SU-DHL-6 (cell line): ENCODE results near the gene SAMD10.

Source experiments
- H2AFZ ChIP-seq: fragments of 200-600 bp; sonication (generic); 2 replicates; pipeline ENCODE4 v1.6.1; 2014; ENCODE audit warnings: low read depth, mild to moderate bottlenecking, moderate library complexity, mixed read lengths, antibody characterized with exemption, low read length; ENCODE audit not compliant: severe bottlenecking
- H3F3A ChIP-seq: fragments of 200-600 bp; shearing (Covaris generic); 2 replicates; pipeline ENCODE4 v1.6.0; 2016; ENCODE audit warnings: antibody characterized with exemption, mild to moderate bottlenecking; ENCODE audit not compliant: insufficient read depth
- H3K27ac ChIP-seq: fragments of 200-600 bp; sonication (generic); 2 replicates; pipeline ENCODE4 v1.5.1; 2016; ENCODE audit warnings: low read depth, mild to moderate bottlenecking, low read length, moderate library complexity, mixed read lengths
- H3K27me3 ChIP-seq: fragments of 200-600 bp; sonication (generic), shearing (Covaris generic); 2 replicates; pipeline ENCODE4 v1.6.0; 2014; ENCODE audit warnings: mild to moderate bottlenecking, low read length
- H3K36me3 ChIP-seq: fragments of 200-600 bp; sonication (generic); 2 replicates; pipeline ENCODE4 v1.6.1; 2014; ENCODE audit warnings: mild to moderate bottlenecking, low read length, mixed read lengths
- H3K4me2 ChIP-seq: fragments of 300-600, 200-600 bp; shearing (Covaris generic), sonication (generic); 2 replicates; pipeline ENCODE4 v1.6.0; 2014; ENCODE audit warnings: low read length, low read depth, mild to moderate bottlenecking; ENCODE audit not compliant: poor library complexity, severe bottlenecking
- H3K4me3 ChIP-seq: fragments of 200-600 bp; sonication (generic); 2 replicates; pipeline ENCODE4 v1.5.1; 2014; ENCODE audit warnings: antibody characterized with exemption, low read length, mild to moderate bottlenecking, mixed read lengths; ENCODE audit not compliant: insufficient read depth, poor library complexity, severe bottlenecking
- H3K79me2 ChIP-seq: fragments of 200-600 bp; sonication (generic); 2 replicates; pipeline ENCODE4 v1.6.1; 2014; ENCODE audit warnings: mild to moderate bottlenecking, low read length, moderate library complexity; ENCODE audit not compliant: insufficient read depth
- H3K9ac ChIP-seq: fragments of 200-600 bp; sonication (generic); 2 replicates; pipeline ENCODE4 v1.7.0; 2014; ENCODE audit warnings: mild to moderate bottlenecking, low read length
- H3K9me2 ChIP-seq: fragments of 200-600 bp; sonication (generic); replicated peaks from 2 replicates; pipeline ENCODE4 v1.6.1; 2014; ENCODE audit warnings: low read length; ENCODE audit not compliant: insufficient read depth
- H3K9me3 ChIP-seq: fragments of 200-600 bp; sonication (generic); 2 replicates; pipeline ENCODE4 v1.6.1; 2014; ENCODE audit warnings: low read length, mixed read lengths; ENCODE audit not compliant: insufficient read depth
- H4K20me1 ChIP-seq: fragments of 200-600 bp; sonication (generic); 2 replicates; pipeline ENCODE4 v1.6.1; 2014; ENCODE audit warnings: low read depth, mild to moderate bottlenecking, antibody characterized with exemption, low read length, moderate library complexity, mixed read lengths
- CTCF ChIP-seq: fragments of 200-600 bp; sonication (generic); IDR thresholded peaks from one replicate; pipeline ENCODE4 v1.5.1; 2017; ENCODE audit warnings: antibody characterized with exemption, mild to moderate bottlenecking, low read length, moderate library complexity; ENCODE audit not compliant: insufficient read depth, poor library complexity, severe bottlenecking
- EZH2phosphoT487 ChIP-seq: fragments of 200-600 bp; sonication (generic), shearing (Covaris generic); conservative IDR thresholded peaks from 2 replicates; pipeline ENCODE4 v1.6.1; 2018; ENCODE audit warnings: mild to moderate bottlenecking, antibody characterized with exemption, low read length, moderate library complexity, mixed read lengths

Gene SAMD10

GRCh38 chr20:64011366-64011779 is 31.9 kb upstream of the SAMD10 start:
- H3K9me3 ChIP-seq: no peaks in the 10 kb centered on the region
- no peaks in the 10 kb centered on the region for H3K9me2 ChIP-seq
- H3K79me2 ChIP-seq: no peaks in the 10 kb centered on the region
- H3K27me3 ChIP-seq: no peaks in the 10 kb centered on the region
- peak overlapping the region; percentile 48; the same call in 1 of the 2 replicates for H3K27ac ChIP-seq
- peaks cover 11% of the 10 kb centered on the region; the same call in 1 of the 2 replicates for H3K36me3 ChIP-seq
- no peak overlapping the region for H2AFZ ChIP-seq
- H3K9ac ChIP-seq: no peak overlapping the region
- TF ChIP-seq CTCF (no peak), EZH2phosphoT487 (no peak)
- H3K4me3 ChIP-seq: no peak overlapping the region
- no peak overlapping the region for H3K4me2 ChIP-seq
- H3F3A ChIP-seq: peaks cover 14% of the 10 kb centered on the region; the same call in 1 of the 2 replicates
- no peaks in the 10 kb centered on the region for H4K20me1 ChIP-seq

GRCh38 chr20:64010711-64011237 is 31.3 kb upstream of the SAMD10 start:
- Histone ChIP-seq H3K27me3 (no peaks in the 10 kb centered on the region), H3K9ac (no peak overlapping the region), H4K20me1 (no peaks in the 10 kb centered on the region), H3F3A (peaks cover 14% of the 10 kb centered on the region; the same call in 1 of the 2 replicates), H3K9me2 (no peaks in the 10 kb centered on the region), H2AFZ (no peak overlapping the region), H3K79me2 (no peaks in the 10 kb centered on the region), H3K4me2 (no peak overlapping the region), H3K27ac (no peak overlapping the region), H3K4me3 (no peak overlapping the region), H3K9me3 (no peaks in the 10 kb centered on the region), H3K36me3 (peaks cover 11% of the 10 kb centered on the region; the same call in 1 of the 2 replicates)
- TF ChIP-seq CTCF (no peak), EZH2phosphoT487 (no peak)

GRCh38 chr20:64009811-64010387 is 30.5 kb upstream of the SAMD10 start:
- Histone ChIP-seq H3K79me2 (no peaks in the 10 kb centered on the region), H2AFZ (no peak overlapping the region), H3K9ac (no peak overlapping the region), H3K9me2 (no peaks in the 10 kb centered on the region), H3K9me3 (no peaks in the 10 kb centered on the region), H3K27ac (no peak overlapping the region), H3K4me2 (no peak overlapping the region), H3F3A (peaks cover 14% of the 10 kb centered on the region; the same call in 1 of the 2 replicates), H4K20me1 (no peaks in the 10 kb centered on the region), H3K4me3 (no peak overlapping the region), H3K36me3 (peaks cover 11% of the 10 kb centered on the region; the same call in 1 of the 2 replicates), H3K27me3 (no peaks in the 10 kb centered on the region)
- no peak for TF ChIP-seq CTCF
- no peak for TF ChIP-seq EZH2phosphoT487
